Measurements from ENCODE around the gene IKBKE. TPM values are rescaled to one million over a fixed set of nuclear protein-coding genes. Genes with fewer than 3 reads are reported as not detected.

The IKBKE gene
- total and polyA plus RNA-seq, 2 donors (not counting 3 experiments of a cell fraction or from before 2014, with no cell fraction given) = 17.9 to 20.7 TPM

GRCh38 chr1:206439205-206439604 is 31.1 kb upstream of the IKBKE start:
- no peak overlapping the region for H3K4me2 ChIP-seq (ENCODE audit: insufficient read depth, low read length)
- DNase-seq (ENCODE audit: low read depth, low spot score) (no peak), FAIRE-seq (no peak)
- no peaks in the 10 kb centered on the region for H3K27me3 ChIP-seq (ENCODE audit: control insufficient read depth in 2 of 2, insufficient read depth in 2 of 2, low read length in 2 of 2)
- H3K4me3 ChIP-seq (replicated peaks in 1 of 3; ENCODE audit: insufficient read depth in 1 of 3, low read depth in 1 of 3, low read length in 3 of 3) = no peak overlapping the region
- H3K36me3 ChIP-seq (ENCODE audit: control insufficient read depth in 2 of 2, extremely low read depth in 1 of 2, insufficient read depth in 2 of 2, low read length in 2 of 2) = peaks cover 20 to 24% of the 10 kb centered on the region in 2 experiments
- dilution Hi-C loops (cut with MboI; ENCODE audit: extremely low pct_ligation_motif_present, low sequenced_read_pairs) (no loop called here), intact Hi-C loops (cut with micrococcal nuclease) (no loop called here)
- TF ChIP-seq POLR2AphosphoS5 (IDR thresholded peaks at IDR 0.05; ENCODE audit: insufficient read depth, low read depth, low read length) = no peak
- no peak for TF ChIP-seq MYC (IDR thresholded peaks at IDR 0.05; ENCODE audit: low read depth, low read length)
- TF ChIP-seq CTCF (IDR thresholded peaks at IDR 0.05; ENCODE audit: extremely low read depth in 1 of 2, insufficient read depth in 1 of 2, low read depth in 1 of 2, low read length in 2 of 2) = no peak
- no peak for TF ChIP-seq GATA2 (IDR thresholded peaks at IDR 0.05; ENCODE audit: insufficient read depth, insufficient read length, low read depth, low read length)
- TF ChIP-seq EZH2 (IDR thresholded peaks at IDR 0.05; ENCODE audit: borderline replicate concordance, low read depth, low read length, severe bottlenecking) = no peak
- no peak for TF ChIP-seq MAX (IDR thresholded peaks at IDR 0.05; ENCODE audit: insufficient read depth, insufficient read length)
- no peak for TF ChIP-seq JUN (IDR thresholded peaks at IDR 0.05; ENCODE audit: borderline replicate concordance, insufficient read depth, insufficient read length, low read depth)
- no peak for TF ChIP-seq FOS (IDR thresholded peaks at IDR 0.05; ENCODE audit: borderline replicate concordance, insufficient read depth, low read length)
- no peak for TF ChIP-seq POLR2A (IDR thresholded peaks at IDR 0.05; ENCODE audit: low read depth, low read length)
- BruUV-seq (replicated peaks) = no TSS peak
- H4K20me1 ChIP-seq (replicated peaks; ENCODE audit: control insufficient read depth, extremely low read depth, insufficient read depth, low read length) = no peaks in the 10 kb centered on the region
- no peak overlapping the region for H3K9ac ChIP-seq (replicated peaks; ENCODE audit: extremely low read depth, insufficient read depth, low read length)
- H2AFZ ChIP-seq (ENCODE audit: low read depth, low read length) = no peak overlapping the region
- POLR2A ChIA-PET = no interaction called here
- H3K27ac ChIP-seq (ENCODE audit: insufficient read depth, low read depth, low read length) = no peak overlapping the region
- H3K79me2 ChIP-seq (ENCODE audit: control insufficient read depth, insufficient read depth, low read length) = no peaks in the 10 kb centered on the region
- H3K9me3 ChIP-seq (replicated peaks; ENCODE audit: control insufficient read depth, insufficient read depth, low read length) = no peaks in the 10 kb centered on the region
- H3K4me1 ChIP-seq (ENCODE audit: control insufficient read depth, extremely low read depth, insufficient read depth, low read length) = no peaks in the 10 kb centered on the region
- CTCF ChIA-PET = no interaction called here
- H3K9me1 ChIP-seq (replicated peaks; ENCODE audit: control insufficient read depth, extremely low read depth, insufficient read depth, low read length) = no peaks in the 10 kb centered on the region

Data from endothelial cell of umbilical vein (primary cell).